GM21381 (cell line): ENCODE results near the gene KLHL28.

ENCODE experiments used
- ATAC-seq: cut with Tn5 transposase; IDR thresholded peaks from one replicate; pipeline ENCODE4 v1.9.1; 2021; ENCODE audit warnings: mild to moderate bottlenecking, moderate library complexity; ENCODE audit not compliant: unreplicated experiment

KLHL28 gene

DNA sequence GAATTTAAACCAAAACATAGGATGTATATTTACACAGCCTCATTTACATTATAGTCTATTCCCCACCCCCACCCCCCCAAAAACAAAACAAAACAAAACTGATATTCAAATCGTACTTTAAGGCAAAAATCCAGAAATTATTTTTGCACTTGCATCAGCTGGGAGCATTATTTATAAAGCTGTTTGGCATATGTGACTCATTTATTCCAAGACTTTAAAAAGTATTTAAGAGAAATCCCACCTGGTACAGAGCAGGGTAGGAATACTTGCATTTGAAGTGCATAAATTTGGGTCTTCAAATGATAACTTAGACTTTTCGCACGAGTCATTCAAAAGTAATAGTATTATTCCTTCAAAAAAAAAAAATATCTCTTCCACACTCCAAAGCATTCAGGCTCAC, 1.1 kb downstream of the KLHL28 start:
- no peak for ATAC-seq

DNA sequence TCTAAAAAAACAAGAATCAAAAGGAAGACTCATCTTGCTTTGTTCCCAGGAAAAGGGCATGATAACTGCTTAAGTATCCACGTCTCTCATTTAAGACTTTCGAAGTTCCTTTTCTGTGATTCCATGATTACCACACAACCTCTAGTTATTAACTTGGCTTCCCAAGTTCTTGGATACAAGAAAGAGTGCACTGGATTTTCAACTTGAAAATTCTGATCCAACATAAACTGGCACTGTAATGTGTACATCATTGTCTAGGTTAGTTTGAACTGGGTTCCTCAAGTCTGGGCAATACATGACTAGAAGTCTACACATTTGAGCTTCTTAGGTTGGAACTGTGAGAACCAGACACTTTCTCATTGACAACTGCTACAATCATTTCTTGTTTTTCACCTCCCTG, 1.6 kb downstream of the KLHL28 start:
- ATAC-seq = no peak

DNA sequence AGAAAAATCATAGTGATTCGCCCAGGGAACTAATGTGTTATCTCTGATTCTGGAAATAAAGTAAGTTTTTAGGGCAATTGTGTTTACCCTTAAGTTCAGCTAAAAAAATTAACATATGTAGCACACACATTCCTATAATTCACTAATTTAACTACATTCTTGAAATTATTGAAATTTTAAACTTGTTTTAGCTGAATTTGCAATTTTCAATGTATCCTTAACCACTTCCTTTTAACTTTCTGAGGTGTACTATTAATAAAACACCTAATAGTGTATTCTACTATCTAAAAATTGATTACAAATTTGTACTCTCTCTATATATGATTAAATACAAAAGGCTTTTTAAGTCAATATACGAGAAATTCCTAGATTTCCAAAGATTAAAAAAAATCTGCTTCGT, 2.2 kb downstream of the KLHL28 start:
- no peak for ATAC-seq

DNA sequence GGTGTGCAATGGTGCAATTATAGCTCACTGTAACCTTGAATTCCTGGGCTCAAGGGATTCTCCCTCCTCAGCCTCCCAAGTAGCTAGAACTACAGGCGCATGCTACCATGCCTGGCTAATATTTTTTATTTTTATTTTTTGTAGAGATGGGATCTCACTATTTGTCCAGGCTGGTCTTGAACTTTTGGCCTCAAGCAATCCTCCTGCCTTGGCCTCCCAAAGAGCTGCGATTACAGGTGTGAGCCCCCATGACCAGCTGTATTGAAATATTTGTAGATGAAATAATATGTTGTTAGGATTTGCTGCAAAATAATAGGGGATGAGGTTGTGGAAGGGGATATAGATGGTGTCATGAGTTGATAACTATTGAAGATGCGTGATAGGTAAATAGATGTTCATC, 4.9 kb downstream of the KLHL28 start:
- no peak for ATAC-seq

DNA sequence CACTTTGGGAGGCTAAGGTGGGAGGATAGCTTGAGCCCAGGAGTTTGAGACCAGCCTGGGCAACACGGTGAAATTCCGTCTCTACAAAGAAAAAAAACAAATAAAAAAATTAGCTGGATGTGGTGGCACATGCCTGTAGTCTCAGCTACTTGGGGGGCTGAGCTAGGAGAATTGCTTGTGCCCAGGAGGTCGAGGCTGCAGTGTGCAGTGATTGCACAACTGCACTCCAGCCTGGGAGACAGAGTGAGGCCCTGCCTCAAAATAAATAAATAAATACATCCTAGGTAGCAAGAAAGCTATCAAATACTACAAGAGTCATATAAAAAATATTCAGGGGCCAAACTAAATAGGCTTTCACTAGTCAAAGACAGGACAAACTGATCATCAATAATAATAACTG, 6.2 kb downstream of the KLHL28 start:
- ATAC-seq = no peak

DNA sequence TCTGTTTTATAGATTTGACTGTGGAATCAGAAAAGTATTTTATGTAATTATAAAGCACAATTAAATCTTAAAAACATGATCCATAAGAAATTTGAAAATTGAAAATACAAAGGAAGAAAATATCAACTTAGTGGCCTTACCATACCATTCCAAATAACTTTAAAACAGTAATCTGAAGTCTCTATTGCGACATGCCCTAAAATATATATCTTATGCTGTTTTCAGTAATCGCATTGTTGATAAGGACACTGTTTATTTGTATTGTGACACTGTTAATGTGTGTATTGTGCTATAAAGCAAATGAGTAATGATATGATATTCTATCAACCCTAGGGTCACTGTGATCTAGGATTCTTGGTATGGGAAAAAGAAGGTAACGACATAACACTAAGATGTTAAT, 7.0 kb downstream of the KLHL28 start:
- ATAC-seq = no peak

DNA sequence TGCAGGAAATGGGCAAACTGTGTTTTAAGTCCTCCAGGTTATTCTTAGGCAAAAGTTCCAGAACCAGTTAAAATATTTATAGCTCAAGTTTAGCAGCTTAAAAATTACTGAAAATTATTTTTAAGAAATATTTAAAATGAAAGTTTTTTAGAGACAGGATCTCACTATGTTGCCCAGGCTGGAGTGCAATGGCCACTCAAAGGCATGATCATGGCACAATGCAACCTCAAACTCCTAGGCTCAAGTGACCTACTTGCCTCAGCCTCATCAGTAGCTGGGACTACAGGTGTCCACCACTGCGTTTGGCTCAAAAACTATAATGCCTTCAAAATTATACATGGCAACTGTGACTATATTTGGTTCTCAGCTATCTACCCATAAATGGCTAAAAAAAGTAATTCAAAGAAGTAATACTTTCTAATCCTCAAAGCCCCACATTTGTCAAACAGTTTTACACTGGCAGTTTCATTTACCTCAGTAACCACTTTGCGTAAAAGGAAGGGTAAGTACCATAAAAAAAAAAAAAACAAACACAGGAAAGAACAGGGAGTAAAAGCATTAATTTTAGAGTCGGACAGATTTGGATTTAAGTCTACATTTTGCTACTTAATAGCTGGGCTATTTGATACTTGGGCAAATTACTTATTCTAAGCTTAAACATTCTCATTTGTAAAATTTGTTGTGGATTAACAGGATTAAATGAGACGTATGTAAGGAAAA, 9.2 kb downstream of the KLHL28 start:
- ATAC-seq = no peak

DNA sequence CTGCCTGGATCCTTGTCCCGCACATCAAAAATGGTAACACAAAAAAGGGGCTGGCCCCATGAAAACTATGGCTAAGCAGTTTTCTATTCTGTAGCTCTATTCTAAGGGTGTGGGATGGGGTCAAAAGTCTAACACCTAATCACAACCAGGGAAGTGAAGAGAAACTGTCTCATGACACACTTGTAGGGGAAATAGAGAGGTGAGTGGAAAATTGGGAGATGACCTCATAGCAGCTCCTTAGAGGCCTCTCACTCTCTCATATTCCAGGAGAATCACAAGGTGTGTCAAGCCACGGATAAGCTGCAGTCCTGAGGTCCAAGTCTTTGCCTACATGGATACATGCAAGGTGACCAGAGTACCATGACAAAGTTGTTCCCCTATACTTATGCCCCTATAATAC, 10.7 kb downstream of the KLHL28 start:
- ATAC-seq = no peak

DNA sequence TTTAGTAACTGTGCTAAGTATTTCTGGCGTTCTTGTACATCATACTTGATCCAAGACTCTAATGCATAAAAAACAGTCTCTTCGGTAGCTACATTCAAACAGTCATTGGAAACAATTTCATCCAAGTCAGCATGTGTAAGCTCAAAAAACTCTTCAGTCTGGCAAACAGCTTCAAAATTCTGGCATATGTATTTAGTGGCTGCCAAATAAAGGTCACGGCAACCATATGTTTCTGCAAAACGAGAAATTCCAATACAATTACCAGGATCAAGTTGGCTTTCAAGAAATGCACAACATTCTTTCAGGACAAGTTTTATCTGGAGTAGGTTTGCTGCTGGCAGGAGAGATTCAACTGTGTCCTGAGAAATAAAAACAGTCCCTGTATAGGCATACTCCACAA, 16.5 kb downstream of the KLHL28 start:
- ATAC-seq = no peak

DNA sequence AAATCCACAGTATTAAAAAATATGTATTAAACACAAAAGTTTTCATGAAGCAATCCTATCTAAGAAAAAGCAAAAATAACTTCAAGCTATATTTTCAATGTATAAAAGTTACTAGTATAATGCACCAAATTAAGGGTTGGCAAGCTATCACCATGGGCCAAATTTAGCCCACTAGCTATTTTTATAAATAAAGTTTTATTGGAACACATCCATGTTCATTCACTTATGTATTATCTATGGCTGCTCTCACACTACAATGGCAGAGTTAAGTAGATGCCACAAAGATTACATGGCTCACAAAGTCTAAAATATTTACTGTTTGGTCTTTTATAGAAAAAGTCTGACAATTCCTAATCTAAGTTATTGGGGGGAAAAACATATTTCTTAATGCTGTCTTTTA, 17.6 kb downstream of the KLHL28 start:
- ATAC-seq = no peak

DNA sequence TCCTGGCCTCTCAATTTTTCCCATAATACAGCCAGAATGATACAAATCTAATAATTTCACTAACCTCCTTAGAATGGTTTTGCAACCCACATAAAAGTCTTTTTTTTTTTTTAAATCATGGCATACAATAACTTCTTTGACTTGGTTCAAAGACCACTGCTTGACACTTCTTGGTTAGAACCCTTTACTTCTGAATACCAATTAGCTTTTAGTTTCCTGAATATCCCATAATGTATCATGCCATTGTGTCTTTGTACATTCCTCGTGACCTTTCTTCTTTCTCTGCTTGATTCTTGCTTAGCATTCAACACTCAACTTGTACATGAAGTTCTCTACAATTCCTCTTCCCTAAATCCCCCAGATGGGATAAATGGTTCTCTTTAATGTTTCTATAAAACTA, 19.3 kb downstream of the KLHL28 start:
- no peak for ATAC-seq

DNA sequence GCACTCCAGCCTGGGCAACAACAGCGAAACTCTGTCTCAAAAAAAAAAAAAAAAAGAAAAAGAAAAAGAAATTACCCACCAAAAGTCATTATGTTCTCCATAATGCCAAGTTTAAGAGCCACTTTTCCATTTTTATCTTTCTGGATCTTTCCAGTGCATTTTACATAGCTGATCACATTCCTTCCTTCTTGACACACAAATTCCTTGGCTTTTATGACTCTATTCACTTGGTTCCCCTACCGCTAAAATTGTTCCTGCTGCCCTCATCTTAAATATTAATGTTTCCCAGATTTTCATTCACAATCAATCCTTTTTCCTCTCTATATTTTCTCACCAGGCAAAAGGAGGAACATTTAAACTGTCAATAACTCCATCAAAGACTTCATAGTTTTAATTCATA, 20.2 kb downstream of the KLHL28 start:
- ATAC-seq = no peak

DNA sequence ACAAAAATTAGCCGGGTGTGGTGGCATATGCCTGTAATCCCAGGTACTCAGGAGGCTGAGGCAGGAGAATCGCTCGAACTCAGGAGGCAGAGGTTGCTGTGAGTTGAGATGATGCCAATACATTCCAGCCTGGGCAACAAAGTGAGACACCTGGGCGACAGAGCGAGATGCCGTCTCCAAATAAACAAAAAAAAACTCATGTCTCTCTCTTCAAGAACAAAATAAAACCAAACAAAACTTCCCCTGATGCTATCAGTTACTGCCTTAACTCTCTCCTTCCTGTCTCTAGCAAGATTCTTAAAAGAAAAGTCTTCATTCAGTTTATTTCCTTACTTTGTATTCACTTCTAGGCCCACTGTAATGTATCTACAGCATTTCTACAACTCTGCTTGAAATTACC, 20.8 kb downstream of the KLHL28 start:
- no peak for ATAC-seq

DNA sequence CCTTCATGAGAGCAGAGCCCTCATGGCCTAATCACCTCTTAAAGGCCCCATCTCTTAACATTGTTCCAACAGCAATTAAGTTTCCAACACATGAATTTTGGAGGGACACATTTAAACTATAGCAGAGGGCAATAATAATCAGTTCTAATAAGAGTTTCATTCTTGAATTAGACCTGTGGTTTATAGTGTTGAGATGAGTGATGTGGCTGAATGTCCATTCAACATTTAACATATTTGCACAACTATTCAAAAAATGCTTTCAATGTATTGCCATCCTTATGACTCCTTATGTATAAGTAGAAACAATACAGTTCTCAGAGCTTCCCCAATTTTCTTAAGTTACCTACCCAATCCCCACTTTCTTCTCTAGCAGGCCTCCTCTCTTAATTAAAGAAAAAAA, 21.5 kb downstream of the KLHL28 start:
- no peak for ATAC-seq

DNA sequence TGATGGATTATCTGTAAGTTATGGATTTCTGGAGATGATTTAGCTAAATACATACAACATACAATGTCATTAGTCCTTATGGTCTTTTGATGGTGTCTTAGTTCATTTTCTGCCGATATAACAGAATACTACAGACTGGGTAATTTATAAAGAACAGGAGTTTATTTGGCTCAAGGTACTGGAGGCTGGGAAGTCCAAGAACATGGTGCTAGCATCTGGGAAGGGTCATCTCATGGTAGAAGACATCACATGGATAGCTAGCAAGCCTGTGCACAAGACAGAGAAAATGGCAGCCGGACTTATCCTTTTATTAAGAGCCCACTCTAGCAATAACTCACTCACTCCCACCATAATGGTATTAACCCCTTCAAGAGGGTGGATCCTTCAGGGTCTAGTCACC, 24.2 kb downstream of the KLHL28 start:
- ATAC-seq = no peak

DNA sequence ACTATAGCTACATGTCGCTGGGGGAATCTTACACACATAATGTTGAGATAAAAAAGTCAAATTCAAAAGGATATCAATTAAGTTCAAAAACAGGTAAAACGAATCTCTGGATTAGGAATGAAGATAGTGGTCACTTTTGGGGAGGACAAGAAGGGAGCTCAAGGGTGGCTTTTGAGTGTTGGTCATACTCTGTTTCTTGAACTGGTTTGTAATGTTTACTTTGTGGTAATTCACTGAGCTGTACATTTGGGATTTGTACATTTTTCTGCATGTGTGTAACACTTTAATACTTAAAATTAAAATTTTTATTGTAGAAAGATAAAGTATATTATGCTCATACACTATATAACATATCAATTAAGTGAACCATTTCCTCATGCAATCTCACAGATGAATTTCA, 26.6 kb downstream of the KLHL28 start:
- ATAC-seq = no peak

DNA sequence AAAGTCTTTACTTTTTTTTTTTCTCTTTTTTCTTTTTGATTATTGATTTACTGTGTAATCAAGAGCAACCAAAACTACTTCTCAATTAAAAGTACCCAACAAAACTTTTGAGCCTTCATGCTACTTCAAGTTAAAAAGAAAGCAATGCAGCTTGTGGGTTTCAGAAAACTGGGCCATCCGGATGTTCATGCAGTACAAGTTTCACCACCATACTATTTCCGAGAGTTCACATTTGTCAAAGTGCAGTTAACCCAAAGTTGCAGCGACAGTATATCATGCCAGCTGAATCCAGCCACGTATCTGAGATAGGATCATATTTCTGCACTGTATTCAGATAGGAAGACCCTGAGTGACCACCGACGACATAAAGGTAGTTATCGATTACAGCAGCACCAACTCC, 33.0 kb downstream of the KLHL28 start:
- ATAC-seq = no peak

DNA sequence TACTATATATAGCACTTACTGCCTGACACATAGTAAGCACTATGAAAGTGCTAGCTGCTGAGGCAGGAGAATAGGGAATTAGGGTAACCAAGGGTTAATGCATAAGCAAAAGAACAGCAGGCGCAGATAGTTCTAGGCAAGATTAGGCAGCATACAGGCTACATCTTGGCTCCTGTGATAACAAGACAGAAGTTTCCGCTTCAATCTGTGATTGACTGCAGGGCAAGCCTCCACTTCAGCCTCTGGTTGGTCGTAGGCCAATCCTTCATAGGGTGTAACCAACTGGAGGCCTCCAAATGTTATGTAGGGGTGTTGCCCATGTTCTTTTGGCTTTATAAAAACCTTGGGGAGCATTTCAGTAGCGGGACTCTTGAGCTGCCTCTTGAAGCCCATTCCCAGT, 46.9 kb downstream of the KLHL28 start:
- no peak for ATAC-seq

DNA sequence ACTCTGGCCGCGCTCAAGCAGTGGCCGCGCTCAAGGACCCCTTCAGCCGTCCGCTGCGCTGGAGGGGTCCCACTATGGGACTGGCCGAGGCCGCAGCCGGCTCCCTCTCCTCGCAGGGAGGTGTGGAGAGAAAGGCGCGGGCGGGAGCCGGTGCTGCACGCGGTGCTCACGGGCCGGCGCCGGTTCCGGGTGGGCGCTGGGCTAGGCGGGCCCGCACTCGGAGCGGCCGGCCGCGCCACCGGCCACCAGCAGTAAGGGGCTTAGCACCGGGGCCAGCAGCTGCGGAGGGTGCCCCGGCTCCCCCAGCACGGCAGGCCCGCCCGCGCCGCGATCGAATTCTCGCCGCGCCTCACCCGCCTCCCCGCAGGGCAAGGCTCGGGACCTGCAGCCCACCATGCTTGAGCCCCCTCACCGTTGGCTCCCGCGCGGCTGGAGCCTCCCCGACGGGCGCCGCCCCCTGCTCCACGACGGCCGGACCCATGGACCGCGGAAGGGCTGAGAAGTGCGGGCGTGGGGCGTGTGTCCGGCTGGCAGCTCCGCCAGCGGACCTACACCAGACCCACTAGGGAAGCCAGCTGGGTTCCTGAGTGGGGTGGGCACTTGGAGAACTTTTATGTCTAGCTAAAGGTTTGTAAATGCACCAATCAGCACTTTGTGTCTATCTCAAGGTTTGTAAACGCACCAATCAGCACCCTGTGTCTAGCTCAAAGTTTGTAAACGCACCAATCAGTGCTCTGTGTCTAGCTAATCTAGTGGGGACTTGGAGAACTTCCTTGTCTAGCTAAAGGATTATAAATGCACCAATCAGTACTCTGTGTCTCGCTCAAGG, 49.5 kb downstream of the KLHL28 start:
- no peak for ATAC-seq

DNA sequence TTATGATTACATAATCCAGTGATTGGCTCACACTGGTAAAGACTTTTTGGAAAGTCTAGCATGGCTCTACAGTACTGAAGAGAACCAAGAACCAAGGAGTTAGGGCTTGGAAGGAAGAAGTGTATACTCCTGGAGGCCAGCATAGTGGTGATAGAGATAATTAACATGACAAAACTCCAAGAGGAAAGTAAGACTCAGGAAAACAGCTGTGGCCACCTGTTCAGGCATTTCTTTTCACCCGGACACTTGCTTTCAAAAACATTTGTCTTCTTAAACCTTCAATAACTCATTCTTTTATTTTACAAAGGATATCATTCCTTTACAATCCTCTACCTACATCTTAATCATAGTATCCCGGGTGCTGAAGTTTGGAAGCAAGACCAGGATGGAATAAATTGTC, 50.9 kb downstream of the KLHL28 start:
- no peak for ATAC-seq

DNA sequence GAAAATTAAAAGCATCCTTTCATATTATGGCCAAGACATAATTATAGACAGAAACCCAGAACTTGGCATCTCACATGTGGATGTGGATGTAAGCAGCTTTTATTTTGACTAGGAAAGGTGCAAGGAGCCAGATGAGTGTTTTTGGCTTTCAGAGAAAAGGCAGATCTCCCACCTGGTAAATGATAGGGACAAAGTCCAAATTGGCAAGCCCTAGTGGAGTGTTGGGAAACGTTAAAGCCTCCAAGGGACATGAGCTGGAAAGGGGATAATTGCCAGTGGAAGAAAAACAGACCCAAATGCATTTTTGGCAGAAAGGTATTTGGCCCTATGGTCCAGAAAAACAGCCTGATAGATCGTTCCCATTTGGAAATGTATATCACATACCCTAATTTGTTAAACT, 60.1 kb downstream of the KLHL28 start:
- no peak for ATAC-seq

DNA sequence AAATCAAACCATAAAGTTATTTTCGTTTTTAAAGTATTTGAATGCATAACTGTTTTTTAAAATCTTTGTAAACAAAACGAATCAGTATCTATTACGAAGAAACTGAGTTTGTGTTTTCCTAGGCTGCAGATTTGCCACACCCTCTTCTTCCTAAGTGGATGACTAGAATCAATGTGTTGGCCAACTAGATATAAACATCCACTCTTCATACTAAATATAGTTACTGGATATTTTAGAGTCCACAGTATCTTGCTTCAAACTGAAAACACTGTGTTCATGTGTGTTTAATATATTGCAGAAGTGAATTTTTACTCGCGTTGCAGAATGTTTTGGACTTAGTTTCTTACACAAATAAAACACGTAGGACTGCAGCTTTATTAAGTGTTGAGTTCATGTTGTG, 63.2 kb downstream of the KLHL28 start:
- no peak for ATAC-seq

DNA sequence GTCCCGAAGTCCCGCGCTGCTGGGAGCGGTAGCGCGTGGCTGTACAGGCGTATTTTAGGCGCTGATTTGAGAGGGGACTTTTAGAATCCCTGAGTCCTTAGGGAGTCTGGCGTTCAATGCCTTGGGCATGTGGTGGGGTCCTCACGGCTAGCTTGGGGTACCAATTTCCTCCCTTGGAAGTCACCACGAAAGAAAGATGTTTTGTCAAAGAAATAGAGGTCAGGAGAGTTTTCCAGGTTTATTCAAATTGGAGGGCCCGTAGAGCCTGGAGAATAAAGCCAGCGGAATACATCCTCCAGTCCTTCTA, 63.9 kb downstream of the KLHL28 start:
- no peak for ATAC-seq
